HEK293 (cell line): ENCODE measurements around the gene IGSF23.

Experiments used
- KLF9 ChIP-seq: fragments of 450-650 bp; formaldehyde crosslinking; IDR thresholded peaks from 2 replicates; pipeline ENCODE4 v1.5.1; 2016; ENCODE audit warnings: missing biosample characterization, missing genetic modification characterization, low read depth
- SETDB1 ChIP-seq: IDR thresholded peaks from one replicate; pipeline ENCODE4 v1.6.1; 2017; ENCODE audit warnings: mild to moderate bottlenecking, low read length, moderate library complexity, mixed read lengths; ENCODE audit not compliant: insufficient read length
- TCF7L2 ChIP-seq: IDR thresholded peaks from 2 replicates; pipeline ENCODE4 v1.6.1; 2011; ENCODE audit warnings: low read depth, mild to moderate bottlenecking, inconsistent platforms, low read length, moderate library complexity, borderline replicate concordance
- ZEB2 ChIP-seq: fragments of 450-650 bp; formaldehyde crosslinking; IDR thresholded peaks from 2 replicates; pipeline ENCODE4 v1.5.1; 2016; ENCODE audit warnings: missing biosample characterization, missing genetic modification characterization
- ZNF2 ChIP-seq: fragments of 450-650 bp; formaldehyde crosslinking; IDR thresholded peaks from 2 replicates; pipeline ENCODE4 v1.5.1; 2016; ENCODE audit warnings: missing biosample characterization, missing genetic modification characterization
- ZNF292 ChIP-seq: fragments of 450-650 bp; formaldehyde crosslinking; IDR thresholded peaks from 2 replicates; pipeline ENCODE4 v1.5.1; 2016; ENCODE audit warnings: low read depth, missing biosample characterization, missing genetic modification characterization, borderline replicate concordance
- ZNF350 ChIP-seq: fragments of 450-650 bp; formaldehyde crosslinking; IDR thresholded peaks from 2 replicates; pipeline ENCODE4 v1.5.0; 2017; ENCODE audit warnings: missing biosample characterization, mild to moderate bottlenecking, missing genetic modification characterization
- ZNF510 ChIP-seq: fragments of 450-650 bp; formaldehyde crosslinking; IDR thresholded peaks from 2 replicates; pipeline ENCODE4 v1.5.1; 2018; ENCODE audit warnings: mild to moderate bottlenecking, missing genetic modification characterization, missing biosample characterization; ENCODE audit not compliant: insufficient replicate concordance
- ZNF561 ChIP-seq: fragments of 450-650 bp; IDR thresholded peaks from 2 replicates; pipeline ENCODE4 v1.5.1; 2018; ENCODE audit warnings: missing biosample characterization, missing genetic modification characterization, borderline replicate concordance
- ZNF629 ChIP-seq: fragments of 450-650 bp; formaldehyde crosslinking; IDR thresholded peaks from 2 replicates; pipeline ENCODE4 v1.5.1; 2017; ENCODE audit warnings: missing biosample characterization, missing genetic modification characterization
- TF ChIP-seq, protein P1 (sequence below): fragments of 450-650 bp; formaldehyde crosslinking; IDR thresholded peaks from 2 replicates; pipeline ENCODE4 v1.5.1; 2016; ENCODE audit warnings: missing biosample characterization, missing genetic modification characterization
- TF ChIP-seq, protein P2 (sequence below): fragments of 450-650 bp; formaldehyde crosslinking; IDR thresholded peaks from 2 replicates; pipeline ENCODE4 v1.5.1; 2016; ENCODE audit warnings: missing biosample characterization, missing genetic modification characterization

DNA sequence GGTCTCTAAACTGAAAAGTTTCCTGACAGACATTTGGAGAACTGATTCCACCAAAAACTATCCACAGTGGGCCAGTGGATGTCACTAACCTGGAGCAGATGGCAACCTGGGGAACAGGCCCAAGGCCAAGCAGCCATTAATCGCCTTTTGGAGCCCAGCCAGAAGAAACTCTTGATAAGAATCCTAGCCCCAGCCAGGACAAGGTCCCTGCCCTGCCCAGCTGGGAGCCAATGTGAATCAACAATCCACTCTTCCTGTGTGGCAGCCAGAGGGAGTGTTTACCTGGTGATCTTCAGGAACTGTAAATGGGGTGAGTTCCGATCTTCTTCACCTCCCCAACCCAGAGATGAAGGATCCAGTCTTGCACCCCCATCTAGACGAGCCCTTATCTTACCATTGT, 14.5 kb upstream of the IGSF23 start:
- TF ChIP-seq, protein P1, sequence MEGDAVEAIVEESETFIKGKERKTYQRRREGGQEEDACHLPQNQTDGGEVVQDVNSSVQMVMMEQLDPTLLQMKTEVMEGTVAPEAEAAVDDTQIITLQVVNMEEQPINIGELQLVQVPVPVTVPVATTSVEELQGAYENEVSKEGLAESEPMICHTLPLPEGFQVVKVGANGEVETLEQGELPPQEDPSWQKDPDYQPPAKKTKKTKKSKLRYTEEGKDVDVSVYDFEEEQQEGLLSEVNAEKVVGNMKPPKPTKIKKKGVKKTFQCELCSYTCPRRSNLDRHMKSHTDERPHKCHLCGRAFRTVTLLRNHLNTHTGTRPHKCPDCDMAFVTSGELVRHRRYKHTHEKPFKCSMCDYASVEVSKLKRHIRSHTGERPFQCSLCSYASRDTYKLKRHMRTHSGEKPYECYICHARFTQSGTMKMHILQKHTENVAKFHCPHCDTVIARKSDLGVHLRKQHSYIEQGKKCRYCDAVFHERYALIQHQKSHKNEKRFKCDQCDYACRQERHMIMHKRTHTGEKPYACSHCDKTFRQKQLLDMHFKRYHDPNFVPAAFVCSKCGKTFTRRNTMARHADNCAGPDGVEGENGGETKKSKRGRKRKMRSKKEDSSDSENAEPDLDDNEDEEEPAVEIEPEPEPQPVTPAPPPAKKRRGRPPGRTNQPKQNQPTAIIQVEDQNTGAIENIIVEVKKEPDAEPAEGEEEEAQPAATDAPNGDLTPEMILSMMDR (tag by site-specific recombination), result no peak
- TF ChIP-seq ZNF292 (tag by site-specific recombination), result no peak
- TF ChIP-seq ZNF510 (tag by site-specific recombination), result no peak
- TF ChIP-seq ZNF561 (tag by site-specific recombination), result no peak
- TF ChIP-seq KLF9 (tag by site-specific recombination), result no peak
- no peak for TF ChIP-seq ZNF629
- TF ChIP-seq ZEB2 (tag by site-specific recombination), result no peak
- TF ChIP-seq SETDB1, result no peak
- TF ChIP-seq ZNF2 (tag by site-specific recombination), result no peak
- TF ChIP-seq, protein P2, sequence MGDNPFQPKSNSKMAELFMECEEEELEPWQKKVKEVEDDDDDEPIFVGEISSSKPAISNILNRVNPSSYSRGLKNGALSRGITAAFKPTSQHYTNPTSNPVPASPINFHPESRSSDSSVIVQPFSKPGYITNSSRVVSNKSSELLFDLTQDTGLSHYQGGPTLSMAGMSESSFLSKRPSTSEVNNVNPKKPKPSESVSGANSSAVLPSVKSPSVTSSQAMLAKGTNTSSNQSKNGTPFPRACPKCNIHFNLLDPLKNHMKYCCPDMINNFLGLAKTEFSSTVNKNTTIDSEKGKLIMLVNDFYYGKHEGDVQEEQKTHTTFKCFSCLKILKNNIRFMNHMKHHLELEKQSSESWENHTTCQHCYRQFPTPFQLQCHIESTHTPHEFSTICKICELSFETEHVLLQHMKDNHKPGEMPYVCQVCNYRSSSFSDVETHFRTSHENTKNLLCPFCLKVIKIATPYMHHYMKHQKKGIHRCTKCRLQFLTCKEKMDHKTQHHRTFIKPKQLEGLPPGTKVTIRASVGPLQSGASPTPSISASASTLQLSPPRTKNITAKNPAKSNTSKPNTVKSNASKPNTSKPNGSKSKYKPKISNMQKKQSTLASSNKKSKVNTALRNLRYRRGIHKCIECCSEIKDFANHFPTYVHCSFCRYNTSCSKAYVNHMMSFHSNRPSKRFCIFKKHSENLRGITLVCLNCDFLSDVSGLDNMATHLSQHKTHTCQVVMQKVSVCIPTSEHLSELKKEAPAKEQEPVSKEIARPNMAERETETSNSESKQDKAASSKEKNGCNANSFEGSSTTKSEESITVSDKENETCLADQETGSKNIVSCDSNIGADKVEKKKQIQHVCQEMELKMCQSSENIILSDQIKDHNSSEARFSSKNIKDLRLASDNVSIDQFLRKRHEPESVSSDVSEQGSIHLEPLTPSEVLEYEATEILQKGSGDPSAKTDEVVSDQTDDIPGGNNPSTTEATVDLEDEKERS (tag by site-specific recombination), result no peak
- no peak for TF ChIP-seq ZNF350 (tag by site-specific recombination)
- no peak for TF ChIP-seq TCF7L2
